GM21529 (cell line): ENCODE data around the gene SH2D3A.
"Not testable (repeated sequence)": the region's sequence is repeated elsewhere in the genome, so short reads cannot be mapped to it uniquely, and the experiment has no call there.

ENCODE experiments used
- ATAC-seq: cut with Tn5 transposase; IDR thresholded peaks from one replicate; pipeline ENCODE4 v1.9.1; 2021; ENCODE audit not compliant: unreplicated experiment

The SH2D3A gene

GRCh38 chr19:6710273-6711077, 56.8 kb downstream of the SH2D3A start:
- no peak for ATAC-seq

- ATAC-seq = no peak
Measured at GRCh38 chr19:6709549-6709948, 57.7 kb downstream of the SH2D3A start.

DNA sequence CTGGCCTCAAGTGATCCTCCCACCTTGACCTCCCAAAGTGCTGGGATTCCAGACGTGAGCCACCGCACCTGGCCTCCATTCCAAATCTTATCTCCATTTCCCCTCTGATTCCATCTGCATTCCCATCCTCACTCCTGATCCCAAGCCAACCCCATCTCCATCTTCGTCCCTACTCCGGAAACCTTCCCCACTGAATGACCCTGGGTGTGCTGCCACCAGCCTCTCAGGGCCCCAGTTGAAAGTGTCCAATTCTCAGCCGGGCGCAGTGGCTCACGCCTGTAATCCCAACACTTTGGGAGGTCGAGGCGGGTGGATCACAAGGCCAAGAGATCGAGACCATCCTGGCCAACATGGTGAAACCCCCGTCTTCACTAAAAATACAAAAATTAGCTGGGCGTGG, 58.3 kb downstream of the SH2D3A start:
- not testable (repeated sequence) for ATAC-seq

- no peak for ATAC-seq
Measured at GRCh38 chr19:6708346-6708745, 58.9 kb downstream of the SH2D3A start.

DNA sequence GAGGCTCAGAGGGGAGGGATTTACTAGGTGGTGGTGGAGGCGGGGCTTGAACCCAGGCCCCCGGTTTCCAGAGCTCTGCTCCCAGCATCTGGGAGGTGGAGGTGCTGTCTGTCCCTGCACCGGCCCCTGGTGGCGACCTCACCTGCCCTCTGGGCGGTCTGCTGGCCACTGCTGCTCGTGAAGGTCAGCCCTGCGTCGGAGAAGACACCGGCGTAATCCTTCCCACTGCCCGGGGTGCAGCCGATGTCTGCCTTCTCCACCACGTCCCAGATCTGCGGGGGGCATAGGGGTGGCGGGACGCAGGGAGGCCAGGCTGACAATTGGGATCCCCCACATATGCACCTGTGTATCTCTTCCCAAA, 59.6 kb downstream of the SH2D3A start:
- ATAC-seq = no peak

DNA sequence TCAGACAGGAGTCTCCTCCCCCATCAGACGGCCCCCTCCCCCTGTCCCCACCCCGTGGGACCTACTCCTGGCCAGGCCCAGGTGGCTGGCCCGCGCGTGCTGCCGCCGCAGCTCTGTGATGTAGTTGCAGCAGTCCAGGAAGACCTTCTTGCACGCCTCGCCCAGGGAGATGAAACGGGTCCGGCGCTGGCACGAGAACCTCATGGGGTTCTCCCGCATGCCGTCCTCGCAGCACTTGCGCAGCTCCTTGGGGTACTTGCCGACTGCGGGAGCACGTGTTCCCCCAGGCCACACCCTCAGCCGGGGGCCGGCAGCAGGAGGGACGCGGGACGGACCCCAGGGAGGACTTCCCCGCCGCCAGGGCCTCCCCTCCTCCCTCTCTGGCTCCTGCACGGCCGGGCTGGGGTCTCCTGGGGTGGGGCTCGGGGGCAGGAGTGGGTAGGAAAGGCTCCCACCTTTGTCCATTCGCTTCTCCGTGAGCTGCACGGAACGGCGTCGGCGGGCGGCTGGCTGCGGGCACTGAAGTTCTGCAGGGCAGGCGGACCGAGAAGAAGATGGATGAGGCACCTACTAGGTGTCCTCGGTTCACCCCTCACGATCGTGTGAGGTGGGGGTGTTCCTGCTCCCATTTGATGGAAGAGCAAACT, 60.1 kb downstream of the SH2D3A start:
- ATAC-seq = no peak

- no peak for ATAC-seq
Measured at GRCh38 chr19:6706633-6706958, 60.6 kb downstream of the SH2D3A start.

DNA sequence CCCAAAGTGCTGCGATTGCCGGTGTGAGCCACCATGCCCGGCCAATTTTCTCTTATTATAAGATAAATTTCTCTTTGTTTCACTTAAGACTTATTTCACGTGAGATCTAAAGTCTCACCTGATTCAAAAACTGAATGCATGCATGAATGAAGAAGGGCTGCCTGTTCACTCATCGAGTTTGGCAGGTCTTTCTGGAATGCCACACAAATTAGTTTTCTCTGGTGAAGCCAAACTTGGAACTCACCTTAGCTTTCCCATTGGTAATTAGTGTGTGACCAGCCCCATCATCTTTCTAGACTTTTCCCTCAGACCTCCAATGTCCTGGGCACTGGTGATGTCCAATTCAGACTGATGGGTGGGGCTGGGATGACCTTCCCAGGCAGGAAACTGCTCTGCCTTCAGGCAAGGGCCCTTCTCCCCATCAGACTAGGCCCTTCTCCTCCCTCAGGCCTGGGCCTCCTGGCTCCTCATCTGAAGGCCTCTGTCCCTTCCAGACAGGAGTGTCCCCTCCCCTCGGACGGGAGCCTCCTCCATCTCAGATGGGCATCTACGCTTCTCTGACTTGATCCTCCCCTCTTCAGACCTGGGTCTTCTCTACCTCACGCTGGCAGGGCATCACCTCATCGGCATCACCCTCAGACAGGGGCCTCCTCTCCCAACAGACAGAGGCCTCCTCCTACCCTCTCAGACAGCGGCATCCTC, 61.2 kb downstream of the SH2D3A start:
- ATAC-seq = no peak
